Activated CD4-positive, alpha-beta T cell treated with anti-CD3 and anti-CD28 coated beads, Interleukin-2, amount 50 U/mL, for 1 hour (primary cell): Measurements from ENCODE around the gene WDR91.
A peak's percentile ranks its signal among the peaks of the same experiment; 100 is the strongest.
"Not testable (repeated sequence)": the region's sequence is repeated elsewhere in the genome, so short reads cannot be mapped to it uniquely, and the experiment has no call there.

Experiments used
- DNase-seq: peaks from one replicate; pipeline ENCODE4 v3.0.0-alpha.2; 2020

WDR91 gene

GRCh38 chr7:135175931-135176330 is 35.4 kb downstream of the WDR91 start:
- DNase-seq = no peak

GRCh38 chr7:135174941-135175340 is 36.4 kb downstream of the WDR91 start:
- DNase-seq = no peak

GRCh38 chr7:135173916-135174315 is 37.4 kb downstream of the WDR91 start:
- not testable (repeated sequence) for DNase-seq

- DNase-seq = not testable (repeated sequence)
Observed at GRCh38 chr7:135171581-135172291, 39.6 kb downstream of the WDR91 start.

GRCh38 chr7:135170998-135171481 is 40.3 kb downstream of the WDR91 start:
- DNase-seq = not testable (repeated sequence)

- peak; percentile 88 for DNase-seq
Observed at GRCh38 chr7:135170274-135170997, 40.9 kb downstream of the WDR91 start, which contains the start of gene CYREN. Gene CYREN (minus strand): TSS chr7:135170707. CDS start chr7:135168922, 1,785 bp downstream.

- no peak for DNase-seq
Observed at GRCh38 chr7:135169964-135170273, 41.4 kb downstream of the WDR91 start.

GRCh38 chr7:135169141-135169963 is 42.0 kb downstream of the WDR91 start:
- DNase-seq = peak; percentile 54

- DNase-seq = no peak
Observed at GRCh38 chr7:135168489-135169140, 42.7 kb downstream of the WDR91 start.

GRCh38 chr7:135168001-135168400 is 43.3 kb downstream of the WDR91 start:
- DNase-seq = peak; percentile 22

GRCh38 chr7:135167365-135167917 is 43.9 kb downstream of the WDR91 start:
- DNase-seq = no peak

- no peak for DNase-seq
Observed at GRCh38 chr7:135166338-135166990, 44.9 kb downstream of the WDR91 start.

GRCh38 chr7:135165862-135166261 is 45.5 kb downstream of the WDR91 start:
- no peak for DNase-seq

GRCh38 chr7:135164357-135165061 is 46.8 kb downstream of the WDR91 start:
- DNase-seq = no peak

GRCh38 chr7:135162382-135163001 is 48.8 kb downstream of the WDR91 start:
- no peak for DNase-seq

- no peak for DNase-seq
Observed at GRCh38 chr7:135161669-135162068, 49.7 kb downstream of the WDR91 start.

GRCh38 chr7:135160858-135161653 is 50.3 kb downstream of the WDR91 start:
- no peak for DNase-seq

- DNase-seq = no peak
Observed at GRCh38 chr7:135160098-135160857, 51.0 kb downstream of the WDR91 start.
